DMS53 (cell line): ENCODE data around the gene SHC4.
A peak's percentile ranks its signal among the peaks of the same experiment; 100 is the strongest.
"Not testable (repeated sequence)": the region's sequence is repeated elsewhere in the genome, so short reads cannot be mapped to it uniquely, and the experiment has no call there.

ENCODE experiments used
- DNase-seq: peaks from one replicate; lab custom pipeline; 2025; lab: John Stamatoyannopoulos, UW

Gene SHC4

DNA sequence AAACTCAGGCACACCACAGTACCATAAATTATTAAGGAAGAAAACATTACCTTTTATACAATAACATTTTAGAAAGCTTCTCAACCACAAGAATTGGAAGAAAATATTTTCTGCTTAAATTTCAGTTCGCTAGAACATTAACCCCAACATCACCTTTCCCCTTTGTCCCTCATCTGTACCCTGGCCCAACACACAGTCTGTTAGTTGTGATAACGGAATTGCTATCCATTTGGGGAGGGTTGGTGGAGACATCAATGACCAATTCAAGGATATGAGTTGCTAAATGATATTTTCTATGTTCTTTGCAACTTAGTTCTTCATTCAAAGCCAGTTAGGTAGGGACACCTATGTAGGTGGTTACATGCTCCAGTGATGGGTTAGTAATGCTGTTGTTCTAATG is 80.0 kb downstream of the SHC4 start:
- DNase-seq, result no peak

DNA sequence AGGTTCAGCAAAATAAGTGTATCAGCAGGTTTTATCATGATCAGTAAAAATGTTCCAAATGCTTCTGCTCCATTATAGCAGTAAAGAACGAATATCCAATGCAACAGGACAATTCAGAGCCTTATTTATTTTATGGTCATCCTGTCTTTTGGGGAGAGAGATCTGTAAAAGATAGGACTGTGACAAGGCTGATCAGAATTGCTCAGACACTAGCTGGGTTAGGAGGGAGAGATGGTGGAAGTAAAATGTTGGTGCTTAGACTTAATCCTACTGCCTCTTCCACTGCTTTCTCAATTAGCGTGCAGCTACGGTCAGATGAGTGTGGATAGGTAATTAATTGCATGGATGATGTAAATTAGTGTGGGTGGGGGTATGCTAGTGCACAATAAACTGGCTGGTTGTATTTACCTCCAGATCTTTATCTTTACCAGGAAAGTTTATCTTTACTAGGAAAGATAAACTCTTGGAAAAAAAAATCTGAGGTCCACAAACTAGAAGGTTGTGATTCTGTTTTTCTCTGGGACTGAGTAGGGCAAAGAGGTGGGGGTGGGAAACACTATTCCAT is 83.6 kb downstream of the SHC4 start:
- DNase-seq, result no peak

DNA sequence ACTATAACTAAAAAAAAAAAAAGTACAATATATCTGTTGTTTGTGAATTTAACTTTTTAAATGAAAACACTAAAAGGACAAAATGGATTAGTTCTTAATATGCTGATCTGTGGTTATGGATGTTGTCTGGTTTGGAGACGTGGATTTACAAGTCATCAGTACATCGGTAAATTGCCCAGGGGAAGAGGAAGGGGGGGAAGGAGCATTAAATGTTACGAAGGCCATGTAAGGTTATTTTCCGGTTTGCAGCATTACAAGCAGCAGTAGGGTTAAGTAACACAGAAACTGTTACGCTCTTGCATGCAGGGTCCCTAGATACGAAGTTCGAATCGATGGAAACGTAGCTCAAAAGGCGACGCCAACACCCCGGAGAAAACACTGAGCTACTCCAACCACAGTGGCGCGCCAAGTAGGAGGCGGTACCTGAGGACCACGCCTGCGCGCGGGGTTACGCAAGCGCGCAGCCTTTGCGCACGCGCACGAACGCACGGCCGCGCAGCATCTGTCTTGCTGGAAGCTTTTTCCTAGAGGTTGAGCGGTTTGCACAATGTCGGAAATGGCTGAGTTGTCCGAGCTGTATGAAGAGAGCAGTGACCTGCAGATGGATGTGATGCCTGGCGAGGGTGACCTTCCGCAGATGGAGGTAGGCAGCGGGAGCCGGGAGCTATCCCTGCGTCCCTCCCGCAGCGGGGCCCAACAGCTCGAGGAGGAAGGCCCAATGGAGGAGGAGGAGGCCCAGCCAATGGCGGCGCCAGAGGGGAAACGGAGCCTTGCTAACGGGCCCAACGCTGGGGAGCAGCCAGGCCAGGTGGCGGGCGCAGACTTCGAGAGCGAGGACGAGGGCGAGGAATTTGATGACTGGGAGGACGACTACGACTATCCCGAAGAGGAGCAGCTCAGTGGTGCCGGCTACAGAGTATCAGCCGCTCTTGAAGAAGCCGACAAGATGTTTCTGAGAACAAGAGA is 85.8 kb downstream of the SHC4 start, which contains the start of gene EID1:
Gene EID1 (plus strand): TSS at position 505 of the 966 bp plus-strand sequence. CDS start 43 bp downstream, at position 548.
- peak; percentile 94 for DNase-seq

DNA sequence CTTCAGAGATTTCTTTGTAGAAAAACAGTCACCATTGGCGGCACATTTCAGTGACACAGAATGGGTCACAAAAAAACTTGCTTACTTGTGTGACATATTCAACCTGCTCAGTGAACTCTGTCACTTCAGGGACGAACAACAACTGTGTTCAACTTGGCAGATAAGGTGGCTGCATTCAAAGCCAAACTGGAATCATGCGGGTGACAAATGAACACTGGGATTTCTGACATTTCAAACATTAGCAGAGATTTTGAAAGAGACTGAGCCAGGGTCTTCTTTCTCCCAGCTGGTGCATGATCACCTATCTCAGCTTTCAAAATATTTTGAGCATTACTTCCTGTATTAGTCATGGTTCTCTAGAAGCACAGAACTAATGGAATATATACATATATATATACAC is 87.7 kb downstream of the SHC4 start:
- no peak for DNase-seq

DNA sequence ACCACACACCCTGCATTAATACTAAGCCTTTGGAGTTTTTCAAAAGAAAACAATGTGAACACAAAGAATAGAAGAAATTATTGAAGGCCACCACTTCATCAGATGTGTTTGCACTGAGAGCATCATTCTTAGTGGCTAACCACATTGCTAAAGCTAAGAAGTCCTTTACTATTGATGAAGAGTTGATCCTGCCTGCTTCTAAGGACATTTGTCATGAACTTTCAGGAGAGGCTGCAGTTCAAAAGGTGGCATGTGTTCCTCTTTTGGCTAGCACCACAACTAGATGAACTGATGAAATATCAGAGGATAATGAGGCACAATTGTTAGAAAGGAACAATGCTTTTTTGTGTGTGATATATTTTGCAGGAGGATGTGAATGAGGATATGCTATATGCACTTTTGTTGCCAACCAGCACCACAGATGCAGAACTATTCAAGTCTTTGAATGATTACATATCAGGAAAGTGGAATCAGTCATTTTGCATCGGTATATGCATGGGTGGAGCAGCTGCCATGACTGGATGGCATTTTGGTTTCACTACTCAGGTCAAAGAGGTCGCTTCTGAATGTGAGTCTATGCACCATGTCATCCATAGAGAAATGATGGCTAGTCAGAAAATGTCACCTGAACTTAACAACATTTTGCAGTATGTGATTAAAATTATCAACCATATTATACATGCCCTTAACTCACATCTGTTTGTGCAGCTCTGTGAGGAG is 88.3 kb downstream of the SHC4 start:
- no peak for DNase-seq

DNA sequence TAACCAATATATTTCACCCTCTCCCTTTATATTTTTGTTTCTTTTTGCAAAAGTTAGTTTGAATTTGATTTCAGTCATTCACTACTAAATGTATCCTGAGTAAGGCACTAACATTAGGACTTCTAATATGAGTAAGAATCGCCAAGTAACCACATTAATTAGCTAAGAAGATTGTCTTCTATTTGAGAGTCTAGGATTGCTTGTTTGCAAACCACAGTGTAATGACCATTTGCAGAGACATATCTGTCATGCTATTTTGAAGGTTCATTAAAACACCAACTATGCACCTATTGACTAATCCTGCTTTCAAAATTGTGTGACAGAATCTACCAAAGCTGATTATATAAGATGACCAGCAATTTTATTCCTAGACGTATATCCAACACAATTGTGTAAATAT is 91.1 kb downstream of the SHC4 start:
- DNase-seq, result no peak

DNA sequence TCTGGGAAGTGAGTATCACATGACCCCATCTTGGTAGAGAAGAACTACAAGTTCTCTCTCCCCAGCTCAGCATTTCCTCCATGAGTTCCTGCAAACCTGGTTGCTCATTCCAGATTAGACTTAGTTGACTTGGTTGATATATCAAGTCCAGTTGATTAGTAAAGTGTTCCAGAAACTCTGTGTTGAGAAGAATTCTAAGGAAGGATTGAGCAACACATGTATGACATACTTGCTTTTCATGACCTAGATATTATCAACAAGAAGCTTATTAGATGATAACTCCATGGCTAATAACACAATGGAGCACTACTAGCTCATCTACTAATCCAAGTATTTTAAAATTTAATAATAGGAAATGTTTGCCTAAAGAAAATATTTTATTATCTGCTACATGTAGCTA is 92.2 kb downstream of the SHC4 start:
- no peak for DNase-seq

DNA sequence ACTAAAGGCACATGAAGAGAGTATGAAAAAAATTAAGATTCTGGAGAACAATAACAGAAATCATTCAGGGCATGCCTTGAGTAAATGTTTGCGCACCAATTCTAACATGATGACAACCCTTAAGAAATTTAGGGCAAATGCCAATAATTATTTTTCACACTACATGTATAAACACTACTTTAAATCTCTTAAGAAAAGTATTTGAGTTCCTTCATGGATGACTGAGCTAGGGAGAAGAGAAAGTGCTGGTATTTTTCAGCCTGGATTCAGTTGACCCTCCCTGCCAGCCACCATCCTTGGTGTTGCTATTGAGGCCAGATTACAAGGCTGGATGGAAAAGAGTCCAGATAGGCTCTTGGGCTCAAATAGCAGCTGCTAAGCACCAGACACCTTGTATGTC is 93.8 kb downstream of the SHC4 start:
- no peak for DNase-seq

DNA sequence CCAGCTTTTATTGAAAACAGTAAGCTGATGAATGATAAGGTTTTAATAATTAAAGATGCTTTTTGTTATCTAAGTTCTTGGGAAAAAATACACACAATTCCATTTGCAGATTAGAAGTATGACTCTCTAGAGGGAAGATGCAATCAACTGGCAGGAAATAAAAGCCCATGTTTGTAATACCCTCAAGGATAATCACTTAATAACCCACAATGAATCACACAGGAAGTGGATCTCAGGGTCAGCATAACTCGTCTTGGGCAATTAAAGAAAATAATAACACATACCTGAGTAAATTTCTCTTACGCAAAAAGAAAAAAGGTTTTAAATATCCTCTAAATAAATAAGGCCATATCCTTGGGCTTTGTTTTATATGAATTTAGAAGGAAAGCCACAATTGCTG is 95.2 kb downstream of the SHC4 start:
- DNase-seq, result peak; percentile 16

DNA sequence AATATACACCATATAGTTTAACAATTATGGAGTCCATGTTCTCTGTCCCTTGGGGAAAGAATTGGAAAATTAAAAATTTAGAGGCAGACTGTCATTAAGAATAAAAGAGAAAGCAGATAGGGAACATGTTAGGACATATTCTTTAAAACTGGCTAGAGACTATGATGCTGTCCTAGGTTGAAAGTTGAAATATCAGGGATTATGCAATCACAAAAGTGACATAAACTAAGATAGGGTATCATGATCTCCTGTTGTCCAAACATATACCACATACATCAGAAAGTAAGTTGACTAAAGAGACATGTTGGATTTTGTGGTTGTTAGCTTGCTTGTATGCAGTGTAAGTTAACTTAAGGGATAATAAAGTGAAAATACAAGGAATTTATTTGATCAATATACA is 95.7 kb downstream of the SHC4 start:
- DNase-seq, result no peak

DNA sequence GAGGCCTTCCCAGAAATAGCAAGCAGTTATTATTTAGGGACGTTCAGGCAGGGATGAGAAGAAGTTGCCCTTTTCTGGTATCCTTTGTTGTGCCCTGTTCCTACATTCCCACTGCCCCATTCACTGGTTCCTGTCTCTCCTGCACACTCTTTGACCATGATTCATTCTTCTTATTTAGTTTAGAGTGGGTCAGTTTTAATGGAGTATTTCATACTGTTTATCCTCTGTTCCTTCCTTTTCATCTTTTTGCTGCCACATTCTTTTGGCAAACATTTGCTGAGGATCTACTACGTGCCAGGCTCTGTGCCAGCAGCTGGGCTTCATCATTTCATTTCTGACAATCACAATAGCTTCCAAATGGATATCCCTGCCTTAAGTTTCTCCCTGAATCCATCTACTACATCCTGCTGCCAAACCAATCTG is 97.6 kb downstream of the SHC4 start:
- no peak for DNase-seq

DNA sequence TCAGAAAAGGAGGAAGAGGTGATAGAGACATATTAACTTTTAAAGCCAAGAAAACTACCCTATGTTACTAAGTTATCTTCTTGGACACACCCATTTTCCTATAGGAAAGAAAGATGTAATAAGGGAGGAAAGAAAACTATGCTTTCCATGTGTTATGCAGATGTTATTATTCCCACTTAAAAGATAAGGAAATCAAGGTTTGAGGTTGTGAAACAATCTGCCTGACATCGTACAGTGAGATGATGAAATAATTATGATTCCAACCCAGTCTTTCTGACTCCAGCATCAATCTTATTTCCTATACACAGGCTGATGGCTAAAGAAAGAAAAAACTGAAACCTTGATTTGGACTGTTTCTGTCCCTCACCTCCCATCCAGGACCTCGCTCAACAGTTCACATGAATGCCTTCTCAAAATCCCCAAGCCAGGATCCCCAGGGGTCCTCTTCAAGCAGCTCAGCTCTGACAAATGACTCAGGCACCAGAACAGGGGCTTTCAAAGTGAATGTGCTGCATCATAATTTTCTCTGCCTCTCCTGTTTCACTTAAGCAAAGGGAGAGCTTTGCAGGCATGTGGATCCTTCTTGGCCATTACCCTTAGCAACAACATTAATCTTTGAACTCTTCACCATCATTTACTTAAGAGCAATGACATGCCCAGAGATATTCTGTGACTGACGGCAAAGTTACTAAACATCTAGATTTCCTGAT is 98.2 kb downstream of the SHC4 start:
- DNase-seq, result no peak

DNA sequence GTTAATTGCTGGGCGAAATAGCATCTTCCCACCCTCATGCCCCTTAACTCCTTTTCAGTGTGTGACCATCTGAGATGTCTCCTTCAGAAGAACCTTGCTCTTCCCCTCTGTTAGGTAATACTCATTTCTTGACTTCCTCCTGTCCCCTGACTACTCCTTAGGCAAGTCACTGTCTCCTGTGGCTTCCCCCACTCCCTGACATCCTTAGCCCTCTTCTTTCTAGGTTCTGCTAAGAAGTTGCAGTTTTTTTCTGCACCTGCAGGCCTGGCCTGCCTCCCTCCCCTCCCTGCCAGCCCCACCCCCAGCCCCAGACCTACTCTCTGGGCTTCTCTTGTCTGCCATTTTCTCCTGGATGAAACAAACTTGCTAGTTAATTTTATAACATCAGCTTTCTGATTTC is 101.0 kb downstream of the SHC4 start:
- DNase-seq, result peak; percentile 12

DNA sequence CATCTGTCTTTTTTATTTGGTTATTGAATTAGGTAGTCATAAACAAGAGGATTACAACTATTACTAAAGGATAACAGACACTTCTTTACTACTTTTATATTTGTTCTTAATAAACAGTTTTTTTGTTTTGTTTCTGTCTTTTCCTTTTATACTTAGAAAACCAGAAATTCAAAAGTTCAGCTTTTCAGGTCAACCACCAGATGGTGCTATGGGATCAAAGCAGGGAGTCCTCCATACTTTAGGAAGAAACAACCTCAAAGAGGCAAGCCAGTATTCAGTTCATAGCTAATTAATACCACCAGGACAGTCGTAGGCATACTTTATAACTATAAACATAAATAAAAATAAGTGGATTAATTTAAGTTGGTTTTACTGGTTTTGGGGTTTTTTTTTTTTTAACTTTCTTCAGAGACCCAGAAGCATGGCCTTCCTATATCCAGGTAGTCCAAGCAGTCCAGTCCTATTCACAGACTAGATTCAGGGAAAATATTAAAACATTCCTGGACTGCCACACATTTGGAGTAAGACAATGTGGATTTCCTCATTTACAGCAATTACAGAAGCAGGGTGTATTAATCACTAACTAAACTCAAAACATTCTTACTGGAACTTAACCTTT is 101.8 kb downstream of the SHC4 start:
- peak; percentile 74 for DNase-seq

DNA sequence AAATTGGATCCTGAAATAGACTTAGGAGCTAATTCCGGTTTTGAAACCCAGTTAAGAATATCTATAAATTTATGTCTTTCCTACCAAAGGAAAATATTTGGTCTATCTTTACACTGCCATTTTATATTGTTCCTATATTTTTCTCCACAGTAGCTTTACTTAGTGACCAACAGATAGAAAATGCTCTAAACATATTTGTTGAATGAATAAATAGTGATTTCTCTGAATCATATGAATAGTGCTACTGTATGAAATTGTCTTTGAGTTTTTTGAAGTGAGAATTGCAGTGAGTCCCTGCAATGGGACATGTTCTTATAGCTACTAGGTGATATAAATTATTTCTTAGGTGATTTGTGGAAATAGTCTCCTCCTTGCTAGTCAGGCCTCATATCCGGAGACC is 104.3 kb downstream of the SHC4 start:
- no peak for DNase-seq

DNA sequence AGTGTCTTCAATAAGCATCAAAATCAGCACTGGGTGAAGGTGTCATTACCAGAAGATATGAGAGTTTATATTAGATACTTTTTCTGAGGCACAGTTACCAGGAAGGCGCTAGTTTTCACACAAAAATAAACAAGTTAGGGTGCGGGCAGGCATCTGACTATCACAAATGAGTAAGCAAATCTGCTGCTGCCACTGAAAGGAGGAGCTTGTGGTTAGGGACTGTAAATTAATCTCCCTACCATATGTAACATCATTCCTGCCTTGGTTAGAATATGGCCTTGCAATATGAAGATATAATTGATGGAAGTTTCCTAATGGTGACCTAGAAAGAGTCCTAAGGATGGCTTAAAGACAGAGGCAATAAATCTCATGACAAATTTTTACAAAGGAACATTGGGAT is 105.3 kb downstream of the SHC4 start:
- DNase-seq, result no peak

DNA sequence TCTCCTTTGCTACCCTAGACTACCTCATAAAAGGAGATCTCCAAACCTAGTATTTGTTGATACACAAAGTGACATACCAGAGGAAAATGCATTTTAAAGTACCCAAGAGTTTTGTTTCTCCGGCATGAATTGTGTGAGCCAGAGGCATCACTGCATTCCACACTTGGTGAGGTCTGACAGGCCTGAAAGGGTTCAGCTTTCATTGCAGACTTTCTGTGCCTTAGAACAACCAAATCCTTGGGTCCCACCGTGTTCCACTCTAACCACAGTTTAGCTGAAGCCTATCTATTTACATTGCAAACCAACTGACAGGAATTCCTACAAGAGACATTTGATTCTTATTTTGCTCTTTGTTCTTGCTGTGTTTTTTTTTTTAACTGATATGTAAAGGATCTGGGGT is 106.8 kb downstream of the SHC4 start:
- no peak for DNase-seq

DNA sequence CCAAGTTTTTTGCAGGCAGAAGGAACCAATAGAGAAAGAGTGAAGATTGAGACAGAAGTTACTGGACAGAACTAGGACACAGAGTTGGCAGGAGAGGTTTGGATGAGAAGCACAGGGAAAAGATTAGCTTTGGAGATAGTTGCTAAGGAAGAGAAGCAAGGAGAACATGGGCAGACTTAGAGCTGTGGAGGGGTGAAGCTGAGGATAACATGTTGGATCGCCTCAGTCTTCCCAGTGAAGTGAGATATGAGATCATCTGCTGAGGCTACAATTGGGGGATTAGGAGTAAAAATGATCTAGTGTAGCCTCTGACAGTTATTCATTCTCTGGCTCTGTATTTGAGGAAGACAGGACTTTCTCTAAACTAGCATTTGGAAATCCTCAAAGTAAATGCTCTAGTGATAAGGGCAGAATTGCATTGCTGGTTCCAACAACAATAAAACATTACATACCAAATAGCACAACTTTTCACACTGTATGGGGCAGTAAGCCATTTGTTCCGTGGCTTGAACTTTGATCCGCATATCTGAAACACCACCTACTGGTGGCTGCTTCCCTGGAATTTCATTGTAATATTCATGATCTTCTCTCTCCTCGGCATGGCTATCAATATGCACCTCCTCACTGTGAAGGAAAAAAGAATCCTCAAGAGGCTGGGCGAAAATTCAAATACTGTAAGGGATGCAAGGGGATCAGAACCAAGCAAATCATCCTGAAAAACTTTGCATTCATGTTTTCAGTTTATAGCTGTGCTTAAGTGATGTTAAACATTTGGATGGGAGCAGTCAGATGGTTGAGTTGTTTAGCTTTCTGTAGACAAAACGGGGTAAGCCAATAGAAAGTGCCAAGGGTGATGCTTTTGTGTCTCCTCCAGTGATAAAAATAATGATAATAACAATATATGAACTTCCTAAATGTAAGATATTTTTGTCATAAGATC is 107.9 kb downstream of the SHC4 start:
- DNase-seq, result peak; percentile 46

DNA sequence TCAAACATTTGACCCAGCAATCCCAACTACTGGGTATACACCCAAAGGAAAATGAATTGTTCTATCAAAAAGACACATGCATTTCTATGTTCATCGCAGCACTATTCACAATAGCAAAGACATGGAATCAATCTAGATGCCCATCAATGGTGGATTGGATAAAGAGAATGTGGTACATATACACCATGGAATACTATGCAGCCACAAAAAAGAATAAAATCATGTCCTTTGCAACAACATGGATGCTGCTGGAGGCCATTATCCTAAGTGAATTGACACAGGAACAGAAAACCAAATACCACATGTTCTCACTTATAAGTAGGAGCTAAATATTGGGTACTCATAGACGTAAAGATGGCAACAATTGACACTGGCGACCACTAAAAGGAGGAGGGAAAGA is 109.3 kb downstream of the SHC4 start:
- not testable (repeated sequence) for DNase-seq

DNA sequence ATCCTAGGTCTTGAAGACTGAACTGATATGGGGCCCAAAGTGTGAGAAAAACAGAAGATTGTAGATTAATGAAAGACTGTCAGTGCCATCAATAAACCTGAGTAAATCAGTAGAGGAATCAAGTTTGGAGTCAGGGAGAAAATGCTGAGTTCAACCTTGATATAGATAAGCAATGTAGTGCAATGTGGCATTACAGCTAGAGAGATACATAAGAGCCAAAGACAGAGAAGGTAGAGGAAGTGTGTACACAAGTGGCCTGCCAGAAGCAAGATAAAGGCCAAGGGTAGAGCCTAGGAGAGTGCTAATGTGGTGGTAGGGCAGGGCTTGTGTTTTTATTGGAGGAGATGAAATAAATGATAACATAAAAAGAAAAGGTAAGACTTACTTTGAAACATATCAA is 111.8 kb downstream of the SHC4 start:
- no peak for DNase-seq

DNA sequence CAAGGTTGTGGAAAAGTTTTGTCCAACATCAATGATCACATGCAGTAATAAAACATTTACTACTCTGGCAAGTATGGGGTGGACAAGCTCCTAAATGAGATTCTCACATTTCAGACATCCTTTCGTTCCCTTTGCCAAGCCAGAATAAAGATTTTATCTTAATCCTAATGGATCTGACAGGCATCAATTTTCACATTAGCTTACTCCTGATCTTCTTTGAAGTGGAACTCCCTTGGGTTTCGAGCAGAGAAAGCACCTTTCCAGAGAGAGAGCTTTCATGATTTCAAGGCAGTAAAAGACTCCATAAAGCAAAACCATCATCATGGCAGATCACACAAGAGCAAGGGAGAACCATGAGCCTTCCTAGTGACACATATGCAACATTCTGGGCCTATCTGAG is 113.1 kb downstream of the SHC4 start:
- DNase-seq, result no peak
